HepG2 (cell line): ENCODE results near the gene PGLYRP4. TPM values are rescaled to one million over a fixed set of nuclear protein-coding genes. Genes with fewer than 3 reads are reported as not detected.

ENCODE experiments used
- ATAC-seq: fragments of 200-7000 bp; cut with Tn5 transposase; 3 replicates; pipeline ENCODE4 v1.9.1; 2020; ENCODE audit warnings: mild to moderate bottlenecking, moderate library complexity
- BruUV-seq: library from RNA; stranded (reverse); fragments of 400-500 nt; replicated peaks from 2 replicates; lab custom pipeline; 2021; lab: Mats Ljungman, UMichigan
- CTCF ChIA-PET: fragments of 300-600 bp; formaldehyde crosslinking; extraction: SDS; loops from one replicate; lab custom pipeline; 2021; ENCODE audit warnings: low total read pairs, inconsistent platforms, low intra/inter-chr PET ratio; lab: Yijun Ruan, JAX
- POLR2A ChIA-PET: fragments of 350-600 bp; sonication (Branson Sonifier 250); formaldehyde crosslinking; loops from one replicate; lab custom pipeline; 2020; ENCODE audit warnings: antibody characterized with exemption, inconsistent platforms; lab: Yijun Ruan, JAX
- DNase-seq: peaks from one replicate; pipeline ENCODE4 v3.0.0-alpha.2; 2015; ENCODE audit warnings: low spot score
- FAIRE-seq: peaks from 3 replicates; lab custom pipeline; 2011; peaks lifted over from hg19 to GRCh38; lab: Jason Lieb, UNC
- H2AFZ ChIP-seq: one replicate; pipeline ENCODE4 v1.6.1; 2011; ENCODE audit warnings: low read length, inconsistent platforms
- H3K27ac ChIP-seq: fragments of 300-600 bp; 3 replicates; pipeline ENCODE4 v1.8.0; 2011; ENCODE audit warnings: mixed run types, mild to moderate bottlenecking, mixed read lengths, low read length, inconsistent platforms; ENCODE audit not compliant: insufficient read depth; ENCODE audit errors: extremely low read length
- H3K27me3 ChIP-seq, 2 experiments: fragments of 200-600 bp in 1 of 2; 2 replicates in 1 of 2; 3 replicates in 1 of 2; pipeline versions ENCODE4 v1.6.0 to v1.8.0; 2011; ENCODE audit warnings: low read length in 2 of 2, mild to moderate bottlenecking in 2 of 2, moderate library complexity in 2 of 2, inconsistent platforms in 1 of 2; ENCODE audit not compliant: insufficient read depth in 2 of 2, control insufficient read depth in 1 of 2
- H3K36me3 ChIP-seq, 2 experiments: fragments of 200-600 bp in 1 of 2; replicated peaks in 1 of 2; 2 replicates in 1 of 2; 3 replicates in 1 of 2; pipeline versions ENCODE4 v1.5.1 to v1.8.0; 2011; ENCODE audit warnings: low read length in 2 of 2, inconsistent platforms in 1 of 2; ENCODE audit not compliant: insufficient read depth in 2 of 2, control insufficient read depth in 1 of 2
- H3K4me1 ChIP-seq: 2 replicates; pipeline ENCODE4 v1.5.1; 2012; ENCODE audit warnings: low read length, inconsistent platforms; ENCODE audit not compliant: insufficient read depth
- H3K4me2 ChIP-seq: 2 replicates; pipeline ENCODE4 v1.6.0; 2011; ENCODE audit warnings: low read depth, low read length, inconsistent platforms
- H3K4me3 ChIP-seq, 3 experiments: fragments of 200-600 bp in 1 of 3; sonication (generic), shearing (Covaris generic) in 1 of 3; replicated peaks in 1 of 3; 2 replicates each; pipeline ENCODE4 v1.5.1; 2011 to 2016; ENCODE audit warnings: low read length in 3 of 3, inconsistent platforms in 2 of 3, low read depth in 2 of 3, mild to moderate bottlenecking in 2 of 3, control low read depth in 1 of 3, mixed read lengths in 1 of 3; ENCODE audit not compliant: insufficient read depth in 1 of 3
- H3K79me2 ChIP-seq: one replicate; pipeline ENCODE4 v1.6.1; 2011; ENCODE audit warnings: low read length, inconsistent platforms; ENCODE audit not compliant: insufficient read depth
- H3K9ac ChIP-seq: 2 replicates; pipeline ENCODE4 v1.6.0; 2011; ENCODE audit warnings: mild to moderate bottlenecking, low read depth, low read length, inconsistent platforms; ENCODE audit not compliant: insufficient read depth
- H3K9me3 ChIP-seq: 2 replicates; pipeline ENCODE4 v1.5.1; 2012; ENCODE audit warnings: mild to moderate bottlenecking, low read length
- H4K20me1 ChIP-seq: 2 replicates; pipeline ENCODE4 v1.6.0; 2011; ENCODE audit warnings: inconsistent platforms, mild to moderate bottlenecking, low read length, moderate library complexity; ENCODE audit not compliant: insufficient read depth
- BRD4 ChIP-seq: sonication (generic); formaldehyde crosslinking; IDR thresholded peaks from 2 replicates; pipeline ENCODE4 v1.4.0; 2020; ENCODE audit warnings: missing genetic modification reagents
- TBP ChIP-seq: sonication (generic); formaldehyde crosslinking; IDR thresholded peaks from 2 replicates; pipeline ENCODE4 v1.5.0; 2020; ENCODE audit warnings: missing genetic modification reagents
- XRCC5 ChIP-seq: fragments of 200-400 bp; formaldehyde crosslinking; optimal IDR thresholded peaks from 2 replicates; pipeline ENCODE3; 2017; ENCODE audit warnings: mild to moderate bottlenecking, low read length
- ZFP36 ChIP-seq: fragments of 150-350 bp; IDR thresholded peaks from 2 replicates; pipeline ENCODE4 v1.6.1; 2018; ENCODE audit warnings: borderline replicate concordance, low read length, low read depth; ENCODE audit not compliant: partially characterized antibody
- ZNF234 ChIP-seq: sonication (generic); formaldehyde crosslinking; conservative IDR thresholded peaks from 2 replicates; pipeline ENCODE4 v1.5.1; 2020; ENCODE audit warnings: mild to moderate bottlenecking, missing genetic modification reagents
- WGBS: methylation state at CpG from one replicate; pipeline ENCODE4 v1.1.6; 2017; ENCODE audit warnings: low lambda C conversion rate; 5-methylcytosine and 5-hydroxymethylcytosine counted together
- in situ Hi-C: cut with HindIII; loops from 2 replicates; pipeline ENCODE4 v1.10.0; 2017; ENCODE audit warnings: low pct_unique_long_range_greater_than_20kb; ENCODE audit not compliant: extremely low pct_ligation_motif_present
- intact Hi-C: fragments of 100-400 bp; cut with micrococcal nuclease; formaldehyde crosslinking; loops from one replicate; pipeline ENCODE4 v1.10.0; 2022; ENCODE audit not compliant: unreplicated experiment
- polyA plus RNA-seq, 8 experiments: library from polyadenylated mRNA; depleted of rRNA in 3 of 8; stranded (reverse) in 7 of 8; unstranded in 1 of 8; fragments of >200 nt; fragmentation: Illumina TruSeq in 4 of 8; extraction: Trizol in 4 of 8; gene quantifications; 2 replicates each; pipeline versions ENCODE4 v1.2.1 to v1.2.3, GENCODE V29; 2011 to 2016; ENCODE audit warnings: low read depth in 4 of 8, missing spikeins in 1 of 8, mixed read lengths in 1 of 8; ENCODE audit not compliant: insufficient read depth in 1 of 8
- total RNA-seq, 5 experiments: library from RNA; depleted of rRNA; stranded (reverse); fragments of >200 nt; fragmentation: Illumina TruSeq; extraction: Trizol; gene quantifications; 2 replicates each; pipeline ENCODE4 v1.2.3, GENCODE V29; 2016; ENCODE audit warnings: low read depth in 1 of 5
- TF ChIP-seq, protein P1 (sequence below): sonication (generic); formaldehyde crosslinking; IDR thresholded peaks from 2 replicates; pipeline ENCODE4 v1.4.0; 2020; ENCODE audit warnings: missing genetic modification reagents
- TF ChIP-seq, protein P2 (sequence below): sonication (generic); formaldehyde crosslinking; IDR thresholded peaks from 2 replicates; pipeline ENCODE4 v1.4.0; 2020; ENCODE audit warnings: mild to moderate bottlenecking, missing genetic modification reagents, borderline replicate concordance
- TF ChIP-seq, protein P3 (sequence below): sonication (generic); formaldehyde crosslinking; IDR thresholded peaks from 2 replicates; pipeline ENCODE4 v1.5.0; 2020; ENCODE audit warnings: missing genetic modification reagents
- TF ChIP-seq, protein P4 (sequence below): IDR thresholded peaks from 2 replicates; pipeline ENCODE4 v1.6.1; 2016; ENCODE audit warnings: control low read depth

Gene PGLYRP4
- total and polyA plus RNA-seq, 2 of the 13 experiments (the other 11 are each of a cell fraction or from before 2014, with no cell fraction given): not detected

DNA sequence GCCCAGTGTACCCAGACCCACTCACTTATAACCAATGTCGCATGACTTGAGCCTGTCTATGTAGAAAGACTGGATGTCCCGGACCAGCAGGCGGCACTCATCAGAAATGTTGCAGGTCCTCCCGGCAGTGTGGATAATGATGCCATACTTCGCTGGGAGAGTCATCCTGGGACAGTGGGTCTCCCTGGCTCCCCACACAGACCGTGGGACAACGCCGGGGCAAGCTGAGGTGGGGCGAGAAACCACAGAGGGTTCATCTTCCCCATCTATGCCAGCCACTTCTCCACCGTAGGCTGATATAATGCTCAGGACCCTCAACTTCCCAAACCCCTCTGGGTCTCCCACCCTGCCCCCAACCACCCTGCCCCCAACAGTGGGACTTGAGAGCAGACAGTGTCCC lies 8.3 kb downstream of the PGLYRP4 start:
- H3K36me3 ChIP-seq: no peaks in the 10 kb centered on the region
- 66% methylated on average over 10 of the region's 10 CpGs for WGBS
- CTCF ChIA-PET: no interaction called here
- H3K27me3 ChIP-seq: peaks cover 0 to 1% of the 10 kb centered on the region in 2 experiments; a peak in 2 of 5 replicates
- H3K79me2 ChIP-seq: no peaks in the 10 kb centered on the region
- no peak overlapping the region for H2AFZ ChIP-seq
- no peaks in the 10 kb centered on the region for H3K4me1 ChIP-seq
- DNase-seq: no peak
- H3K4me2 ChIP-seq: no peak overlapping the region
- ATAC-seq: no peak
- no peak for TF ChIP-seq XRCC5
- TF ChIP-seq BRD4 (CRISPR knock-in tag): no peak
- TF ChIP-seq, protein P1, sequence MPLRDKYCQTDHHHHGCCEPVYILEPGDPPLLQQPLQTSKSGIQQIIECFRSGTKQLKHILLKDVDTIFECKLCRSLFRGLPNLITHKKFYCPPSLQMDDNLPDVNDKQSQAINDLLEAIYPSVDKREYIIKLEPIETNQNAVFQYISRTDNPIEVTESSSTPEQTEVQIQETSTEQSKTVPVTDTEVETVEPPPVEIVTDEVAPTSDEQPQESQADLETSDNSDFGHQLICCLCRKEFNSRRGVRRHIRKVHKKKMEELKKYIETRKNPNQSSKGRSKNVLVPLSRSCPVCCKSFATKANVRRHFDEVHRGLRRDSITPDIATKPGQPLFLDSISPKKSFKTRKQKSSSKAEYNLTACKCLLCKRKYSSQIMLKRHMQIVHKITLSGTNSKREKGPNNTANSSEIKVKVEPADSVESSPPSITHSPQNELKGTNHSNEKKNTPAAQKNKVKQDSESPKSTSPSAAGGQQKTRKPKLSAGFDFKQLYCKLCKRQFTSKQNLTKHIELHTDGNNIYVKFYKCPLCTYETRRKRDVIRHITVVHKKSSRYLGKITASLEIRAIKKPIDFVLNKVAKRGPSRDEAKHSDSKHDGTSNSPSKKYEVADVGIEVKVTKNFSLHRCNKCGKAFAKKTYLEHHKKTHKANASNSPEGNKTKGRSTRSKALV: no peak
- TF ChIP-seq, protein P2, sequence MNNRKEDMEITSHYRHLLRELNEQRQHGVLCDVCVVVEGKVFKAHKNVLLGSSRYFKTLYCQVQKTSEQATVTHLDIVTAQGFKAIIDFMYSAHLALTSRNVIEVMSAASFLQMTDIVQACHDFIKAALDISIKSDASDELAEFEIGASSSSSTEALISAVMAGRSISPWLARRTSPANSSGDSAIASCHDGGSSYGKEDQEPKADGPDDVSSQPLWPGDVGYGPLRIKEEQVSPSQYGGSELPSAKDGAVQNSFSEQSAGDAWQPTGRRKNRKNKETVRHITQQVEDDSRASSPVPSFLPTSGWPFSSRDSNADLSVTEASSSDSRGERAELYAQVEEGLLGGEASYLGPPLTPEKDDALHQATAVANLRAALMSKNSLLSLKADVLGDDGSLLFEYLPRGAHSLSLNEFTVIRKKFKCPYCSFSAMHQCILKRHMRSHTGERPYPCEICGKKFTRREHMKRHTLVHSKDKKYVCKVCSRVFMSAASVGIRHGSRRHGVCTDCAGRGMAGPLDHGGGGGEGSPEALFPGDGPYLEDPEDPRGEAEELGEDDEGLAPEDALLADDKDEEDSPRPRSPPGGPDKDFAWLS: no peak
- TF ChIP-seq, protein P3, sequence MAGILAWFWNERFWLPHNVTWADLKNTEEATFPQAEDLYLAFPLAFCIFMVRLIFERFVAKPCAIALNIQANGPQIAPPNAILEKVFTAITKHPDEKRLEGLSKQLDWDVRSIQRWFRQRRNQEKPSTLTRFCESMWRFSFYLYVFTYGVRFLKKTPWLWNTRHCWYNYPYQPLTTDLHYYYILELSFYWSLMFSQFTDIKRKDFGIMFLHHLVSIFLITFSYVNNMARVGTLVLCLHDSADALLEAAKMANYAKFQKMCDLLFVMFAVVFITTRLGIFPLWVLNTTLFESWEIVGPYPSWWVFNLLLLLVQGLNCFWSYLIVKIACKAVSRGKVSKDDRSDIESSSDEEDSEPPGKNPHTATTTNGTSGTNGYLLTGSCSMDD (CRISPR knock-in tag): no peak
- TF ChIP-seq TBP (CRISPR knock-in tag): no peak
- no peak for TF ChIP-seq ZNF234 (CRISPR knock-in tag)
- TF ChIP-seq ZFP36: no peak
- TF ChIP-seq, protein P4, sequence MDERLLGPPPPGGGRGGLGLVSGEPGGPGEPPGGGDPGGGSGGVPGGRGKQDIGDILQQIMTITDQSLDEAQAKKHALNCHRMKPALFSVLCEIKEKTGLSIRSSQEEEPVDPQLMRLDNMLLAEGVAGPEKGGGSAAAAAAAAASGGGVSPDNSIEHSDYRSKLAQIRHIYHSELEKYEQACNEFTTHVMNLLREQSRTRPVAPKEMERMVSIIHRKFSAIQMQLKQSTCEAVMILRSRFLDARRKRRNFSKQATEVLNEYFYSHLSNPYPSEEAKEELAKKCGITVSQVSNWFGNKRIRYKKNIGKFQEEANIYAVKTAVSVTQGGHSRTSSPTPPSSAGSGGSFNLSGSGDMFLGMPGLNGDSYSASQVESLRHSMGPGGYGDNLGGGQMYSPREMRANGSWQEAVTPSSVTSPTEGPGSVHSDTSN (CRISPR knock-in tag): no peak
- H3K27ac ChIP-seq: no peak overlapping the region
- POLR2A ChIA-PET: no interaction called here
- FAIRE-seq: no peak
- in situ Hi-C loops (no loop called here), intact Hi-C loops (no loop called here)
- H3K4me3 ChIP-seq: no peak overlapping the region
- no peaks in the 10 kb centered on the region for H4K20me1 ChIP-seq
- no peak overlapping the region for H3K9ac ChIP-seq
- no TSS peak for BruUV-seq
- no peaks in the 10 kb centered on the region for H3K9me3 ChIP-seq
